ENCODE results near the gene PRR7.

PRR7 gene

GRCh38 chr5:177468329-177468684 is 21.7 kb downstream of the PRR7 start:
- DNase-seq = peak; percentile 98
- H3K4me3 ChIP-seq (ENCODE audit: low read length) = no peak overlapping the region
- peak overlapping the region; percentile 55 for H3K27ac ChIP-seq (ENCODE audit: low read depth, low read length)

DNA sequence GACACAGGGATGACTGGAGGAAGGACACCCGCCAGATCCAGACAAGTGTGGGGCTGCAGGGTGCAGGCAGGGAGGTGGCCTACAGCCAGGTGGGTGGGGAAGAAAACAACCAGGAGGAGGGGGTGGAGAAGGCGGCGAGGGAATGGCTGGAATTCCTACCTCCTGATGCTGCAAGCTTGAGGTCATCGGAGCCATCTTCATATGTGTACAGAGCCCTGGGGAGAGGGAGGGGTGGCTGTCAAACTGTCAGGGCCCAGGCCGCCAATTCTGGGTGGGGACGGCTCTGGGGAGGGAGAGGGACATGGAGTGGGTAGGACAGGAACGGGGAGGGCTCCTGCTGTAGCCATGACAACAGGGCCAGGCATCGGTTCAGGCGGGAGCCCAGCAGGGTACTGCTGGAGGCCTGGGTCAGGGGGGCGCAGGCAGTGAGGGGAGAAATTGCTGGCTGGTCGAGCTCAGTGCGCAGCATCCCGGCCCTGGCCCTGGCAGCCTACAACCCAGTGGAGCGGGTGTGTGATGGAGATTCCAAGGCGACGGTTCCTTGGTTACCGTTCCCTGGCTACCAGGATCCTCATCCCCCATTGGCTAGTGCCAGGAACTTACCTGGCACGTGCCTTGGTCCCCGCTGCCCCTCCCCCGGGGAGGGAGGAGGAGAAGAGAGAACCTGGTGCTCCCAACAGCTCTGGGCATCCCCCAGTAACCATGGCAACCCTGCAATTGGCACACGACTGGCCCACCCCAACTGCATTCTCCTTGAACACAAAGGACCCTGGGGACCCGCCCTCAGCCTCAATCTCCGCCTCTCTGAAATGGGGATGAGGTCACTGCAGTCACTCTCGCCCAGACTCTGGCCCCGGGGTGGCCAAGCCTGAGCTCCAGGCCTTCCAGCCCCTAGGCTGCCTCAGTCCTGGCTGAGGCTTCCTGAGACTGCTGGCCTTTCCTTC is 22.3 kb downstream of the PRR7 start:
- Histone ChIP-seq H3K27me3 (ENCODE audit: insufficient read depth, low read length, poor library complexity) (no peaks in the 10 kb centered on the region), H3K4ac (ENCODE audit: low read depth, low read length) (no peak overlapping the region), H3K27ac (ENCODE audit: low read depth, low read length) (peak overlapping the region; percentile 55), H4K8ac (ENCODE audit: low read depth, low read length) (no peak overlapping the region), H3K36me3 (ENCODE audit: control insufficient read depth, insufficient read depth, low read length) (peaks cover 22% of the 10 kb centered on the region), H2BK15ac (replicated peaks; ENCODE audit: low read depth) (no peak overlapping the region), H2BK5ac (ENCODE audit: low read length) (no peak overlapping the region), H3K79me1 (ENCODE audit: low read length) (peaks cover 34% of the 10 kb centered on the region), H3K79me2 (ENCODE audit: control insufficient read depth, insufficient read depth, low read length) (peaks cover 45% of the 10 kb centered on the region), H3K9ac (ENCODE audit: low read length) (peak overlapping the region; percentile 39), H3K56ac (ENCODE audit: low read length) (peak overlapping the region; percentile 51), H3K4me3 (ENCODE audit: low read length) (no peak overlapping the region), H2BK120ac (ENCODE audit: low read depth, low read length) (no peak overlapping the region), H2AK5ac (ENCODE audit: low read length) (no peak overlapping the region), H4K5ac (ENCODE audit: low read length) (no peak overlapping the region), H3K23ac (ENCODE audit: low read length) (no peak overlapping the region), H3K18ac (ENCODE audit: low read length) (no peak overlapping the region), H3K4me1 (ENCODE audit: control insufficient read depth, low read depth, low read length) (peaks cover 21% of the 10 kb centered on the region), H3K4me2 (ENCODE audit: low read length) (peak overlapping the region; percentile 15)
- WGBS (ENCODE audit: extremely low coverage, insufficient coverage, low lambda C conversion rate) = no CpG with 5 or more reads among the region's 25 CpGs
- DNase-seq = peak; percentile 97

More at GRCh38 chr5:177468329-177468684, 21.7 kb downstream of the PRR7 start:
- H3K4me2 ChIP-seq (ENCODE audit: low read length) = peak overlapping the region; percentile 15
- H3K79me2 ChIP-seq (ENCODE audit: control insufficient read depth, insufficient read depth, low read length) = peaks cover 45% of the 10 kb centered on the region
- H4K5ac ChIP-seq (ENCODE audit: low read length) = no peak overlapping the region
- no peak overlapping the region for H3K9ac ChIP-seq (ENCODE audit: low read length)
- WGBS (ENCODE audit: extremely low coverage, insufficient coverage, low lambda C conversion rate) = no CpG with 5 or more reads among the region's 2 CpGs
- H3K27me3 ChIP-seq (ENCODE audit: insufficient read depth, low read length, poor library complexity) = no peaks in the 10 kb centered on the region
- no peak overlapping the region for H3K23ac ChIP-seq (ENCODE audit: low read length)
- H4K8ac ChIP-seq (ENCODE audit: low read depth, low read length) = no peak overlapping the region
- H3K56ac ChIP-seq (ENCODE audit: low read length) = peak overlapping the region; percentile 34
- H2AK5ac ChIP-seq (ENCODE audit: low read length) = no peak overlapping the region
- no peak overlapping the region for H2BK120ac ChIP-seq (ENCODE audit: low read depth, low read length)
- H3K18ac ChIP-seq (ENCODE audit: low read length) = no peak overlapping the region
- no peak overlapping the region for H2BK5ac ChIP-seq (ENCODE audit: low read length)
- H3K4ac ChIP-seq (ENCODE audit: low read depth, low read length) = no peak overlapping the region
- H3K79me1 ChIP-seq (ENCODE audit: low read length) = peaks cover 34% of the 10 kb centered on the region
- no peak overlapping the region for H2BK15ac ChIP-seq (replicated peaks; ENCODE audit: low read depth)
- H3K4me1 ChIP-seq (ENCODE audit: control insufficient read depth, low read depth, low read length) = peaks cover 19% of the 10 kb centered on the region
- H3K36me3 ChIP-seq (ENCODE audit: control insufficient read depth, insufficient read depth, low read length) = peaks cover 22% of the 10 kb centered on the region

GRCh38 chr5:177469750-177470525 is 23.3 kb downstream of the PRR7 start:
- H2BK15ac ChIP-seq (replicated peaks; ENCODE audit: low read depth) = no peak overlapping the region
- WGBS (ENCODE audit: extremely low coverage, insufficient coverage, low lambda C conversion rate) = no CpG with 5 or more reads among the region's 8 CpGs
- peak overlapping the region; percentile 39 for H3K9ac ChIP-seq (ENCODE audit: low read length)
- H3K79me2 ChIP-seq (ENCODE audit: control insufficient read depth, insufficient read depth, low read length) = peaks cover 45% of the 10 kb centered on the region
- peak overlapping the region; percentile 18 for H3K27ac ChIP-seq (ENCODE audit: low read depth, low read length)
- H3K4me3 ChIP-seq (ENCODE audit: low read length) = no peak overlapping the region
- peak overlapping the region; percentile 53 for H3K56ac ChIP-seq (ENCODE audit: low read length)
- H2AK5ac ChIP-seq (ENCODE audit: low read length) = no peak overlapping the region
- H3K4ac ChIP-seq (ENCODE audit: low read depth, low read length) = no peak overlapping the region
- H2BK5ac ChIP-seq (ENCODE audit: low read length) = peak overlapping the region; percentile 17
- H3K79me1 ChIP-seq (ENCODE audit: low read length) = peaks cover 34% of the 10 kb centered on the region
- no peaks in the 10 kb centered on the region for H3K27me3 ChIP-seq (ENCODE audit: insufficient read depth, low read length, poor library complexity)
- no peak overlapping the region for H3K18ac ChIP-seq (ENCODE audit: low read length)
- no peak overlapping the region for H3K23ac ChIP-seq (ENCODE audit: low read length)
- H3K4me2 ChIP-seq (ENCODE audit: low read length) = no peak overlapping the region
- DNase-seq = no peak
- peaks cover 25% of the 10 kb centered on the region for H3K4me1 ChIP-seq (ENCODE audit: control insufficient read depth, low read depth, low read length)
- H3K36me3 ChIP-seq (ENCODE audit: control insufficient read depth, insufficient read depth, low read length) = peaks cover 22% of the 10 kb centered on the region
- H4K8ac ChIP-seq (ENCODE audit: low read depth, low read length) = no peak overlapping the region
- no peak overlapping the region for H4K5ac ChIP-seq (ENCODE audit: low read length)
- H2BK120ac ChIP-seq (ENCODE audit: low read depth, low read length) = no peak overlapping the region

GRCh38 chr5:177470759-177471536 is 24.3 kb downstream of the PRR7 start:
- H3K27me3 ChIP-seq (ENCODE audit: insufficient read depth, low read length, poor library complexity) = no peaks in the 10 kb centered on the region
- peak overlapping the region; percentile 37 for H3K9ac ChIP-seq (ENCODE audit: low read length)
- H3K79me1 ChIP-seq (ENCODE audit: low read length) = peaks cover 31% of the 10 kb centered on the region
- H3K18ac ChIP-seq (ENCODE audit: low read length) = no peak overlapping the region
- H3K56ac ChIP-seq (ENCODE audit: low read length) = peak overlapping the region; percentile 27
- no peak overlapping the region for H4K5ac ChIP-seq (ENCODE audit: low read length)
- no peak overlapping the region for H3K4me3 ChIP-seq (ENCODE audit: low read length)
- peak; percentile 76 for DNase-seq
- peaks cover 26% of the 10 kb centered on the region for H3K4me1 ChIP-seq (ENCODE audit: control insufficient read depth, low read depth, low read length)
- WGBS (ENCODE audit: extremely low coverage, insufficient coverage, low lambda C conversion rate) = no CpG with 5 or more reads among the region's 10 CpGs
- H3K27ac ChIP-seq (ENCODE audit: low read depth, low read length) = no peak overlapping the region
- H2BK15ac ChIP-seq (replicated peaks; ENCODE audit: low read depth) = no peak overlapping the region
- H3K23ac ChIP-seq (ENCODE audit: low read length) = no peak overlapping the region
- H3K36me3 ChIP-seq (ENCODE audit: control insufficient read depth, insufficient read depth, low read length) = peaks cover 17% of the 10 kb centered on the region
- H4K8ac ChIP-seq (ENCODE audit: low read depth, low read length) = no peak overlapping the region
- no peak overlapping the region for H3K4me2 ChIP-seq (ENCODE audit: low read length)
- no peak overlapping the region for H2AK5ac ChIP-seq (ENCODE audit: low read length)
- H2BK5ac ChIP-seq (ENCODE audit: low read length) = no peak overlapping the region
- H3K4ac ChIP-seq (ENCODE audit: low read depth, low read length) = no peak overlapping the region
- H2BK120ac ChIP-seq (ENCODE audit: low read depth, low read length) = no peak overlapping the region
- H3K79me2 ChIP-seq (ENCODE audit: control insufficient read depth, insufficient read depth, low read length) = peaks cover 45% of the 10 kb centered on the region

GRCh38 chr5:177471610-177472356 is 25.2 kb downstream of the PRR7 start:
- H3K23ac ChIP-seq (ENCODE audit: low read length) = peak overlapping the region; percentile 59
- peaks cover 9% of the 10 kb centered on the region for H3K36me3 ChIP-seq (ENCODE audit: control insufficient read depth, insufficient read depth, low read length)
- no peak overlapping the region for H2BK15ac ChIP-seq (replicated peaks; ENCODE audit: low read depth)
- DNase-seq = no peak
- H2AK5ac ChIP-seq (ENCODE audit: low read length) = no peak overlapping the region
- H2BK5ac ChIP-seq (ENCODE audit: low read length) = no peak overlapping the region
- no peak overlapping the region for H2BK120ac ChIP-seq (ENCODE audit: low read depth, low read length)
- peaks cover 26% of the 10 kb centered on the region for H3K79me1 ChIP-seq (ENCODE audit: low read length)
- no peaks in the 10 kb centered on the region for H3K27me3 ChIP-seq (ENCODE audit: insufficient read depth, low read length, poor library complexity)
- no peak overlapping the region for H4K8ac ChIP-seq (ENCODE audit: low read depth, low read length)
- H3K4me2 ChIP-seq (ENCODE audit: low read length) = peak overlapping the region; percentile 72
- peaks cover 45% of the 10 kb centered on the region for H3K79me2 ChIP-seq (ENCODE audit: control insufficient read depth, insufficient read depth, low read length)
- WGBS (ENCODE audit: extremely low coverage, insufficient coverage, low lambda C conversion rate) = no CpG with 5 or more reads among the region's 14 CpGs
- peak overlapping the region; percentile 94 for H3K18ac ChIP-seq (ENCODE audit: low read length)
- H3K27ac ChIP-seq (ENCODE audit: low read depth, low read length) = no peak overlapping the region
- peak overlapping the region; percentile 97 for H3K56ac ChIP-seq (ENCODE audit: low read length)
- peak overlapping the region; percentile 78 for H3K4me3 ChIP-seq (ENCODE audit: low read length)
- H3K9ac ChIP-seq (ENCODE audit: low read length) = peak overlapping the region; percentile 94
- H3K4me1 ChIP-seq (ENCODE audit: control insufficient read depth, low read depth, low read length) = peaks cover 26% of the 10 kb centered on the region
- no peak overlapping the region for H3K4ac ChIP-seq (ENCODE audit: low read depth, low read length)
- no peak overlapping the region for H4K5ac ChIP-seq (ENCODE audit: low read length)
